Frontal cortex (tissue), 4 donors: Measurements from ENCODE around the gene MINDY4B. TPM values are rescaled to one million over a fixed set of nuclear protein-coding genes. Genes with fewer than 3 reads are reported as not detected.
"Not testable (repeated sequence)": the region's sequence is repeated elsewhere in the genome, so short reads cannot be mapped to it uniquely, and the experiment has no call there.

ENCODE experiments used
- DNase-seq, 2 donors: peaks; one replicate each; pipeline ENCODE4 v3.0.0; 2012; ENCODE audit warnings: low spot score in 2 of 2
- FAIRE-seq: peaks from 2 replicates; lab custom pipeline; 2012; peaks lifted over from hg19 to GRCh38; lab: Jason Lieb, UNC
- total RNA-seq: library from RNA; depleted of rRNA; stranded (reverse); fragments of >200 nt; gene quantifications from one replicate; pipeline ENCODE4 v1.2.3, GENCODE V29; 2014
- donor health status: control.
- donor health status: control.
- donor health status: control.

The MINDY4B gene
- total RNA-seq, 1 donor from 2014 or later = under 0.01 TPM

DNA sequence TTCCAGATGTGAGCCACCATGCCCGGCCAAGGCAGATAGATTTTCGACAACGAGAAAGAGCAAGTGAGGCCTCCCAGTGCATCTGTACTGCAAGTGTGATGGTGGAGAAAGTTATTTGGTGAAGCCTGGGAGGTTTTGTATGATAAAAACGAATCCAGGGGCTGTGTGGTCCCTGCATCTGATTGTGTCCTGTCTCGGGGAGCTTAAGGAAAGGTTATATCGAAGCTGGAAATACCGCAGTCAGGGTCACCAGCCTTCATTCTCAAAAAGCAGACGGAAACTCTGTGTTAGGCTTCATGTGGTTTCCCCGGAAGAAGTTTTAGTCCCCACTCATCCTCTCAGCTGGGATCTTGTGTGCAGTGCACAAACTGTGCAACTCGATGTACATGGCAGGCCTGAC lies 3.4 kb downstream of the MINDY4B start:
- FAIRE-seq = no peak
- no peak for DNase-seq

GRCh38 chr3:150899141-150899540 lies 6.1 kb downstream of the MINDY4B start:
- FAIRE-seq (no peak), DNase-seq (no peak)

- FAIRE-seq (no peak), DNase-seq (no peak)
These were observed 7.0 kb downstream of the MINDY4B start for GRCh38 chr3:150898046-150898754.

- no peak for FAIRE-seq
- DNase-seq = no peak
These were observed 7.6 kb downstream of the MINDY4B start for GRCh38 chr3:150897592-150897991.

DNA sequence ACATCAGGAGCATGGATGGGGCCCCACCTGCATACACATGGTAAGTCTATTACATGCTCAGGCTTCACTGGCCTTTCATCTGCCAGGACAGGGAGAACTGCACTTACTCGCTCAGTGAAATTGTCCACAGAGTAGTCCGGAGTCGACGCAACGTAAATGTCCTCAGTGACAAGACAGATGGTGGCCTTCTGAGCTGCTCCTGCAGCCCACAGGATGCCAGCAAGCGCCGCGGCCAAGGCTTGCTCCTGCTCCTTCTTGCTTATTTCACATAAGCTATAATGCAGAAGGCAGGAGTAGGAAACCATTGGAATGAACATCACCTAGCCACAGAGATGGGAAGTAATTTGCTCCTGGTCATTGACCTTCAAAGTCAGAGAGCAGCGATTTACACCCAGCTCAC lies 14.4 kb downstream of the MINDY4B start:
- DNase-seq (no peak), FAIRE-seq (no peak)

GRCh38 chr3:150890295-150890694 lies 14.9 kb downstream of the MINDY4B start:
- FAIRE-seq (no peak), DNase-seq (no peak)

DNA sequence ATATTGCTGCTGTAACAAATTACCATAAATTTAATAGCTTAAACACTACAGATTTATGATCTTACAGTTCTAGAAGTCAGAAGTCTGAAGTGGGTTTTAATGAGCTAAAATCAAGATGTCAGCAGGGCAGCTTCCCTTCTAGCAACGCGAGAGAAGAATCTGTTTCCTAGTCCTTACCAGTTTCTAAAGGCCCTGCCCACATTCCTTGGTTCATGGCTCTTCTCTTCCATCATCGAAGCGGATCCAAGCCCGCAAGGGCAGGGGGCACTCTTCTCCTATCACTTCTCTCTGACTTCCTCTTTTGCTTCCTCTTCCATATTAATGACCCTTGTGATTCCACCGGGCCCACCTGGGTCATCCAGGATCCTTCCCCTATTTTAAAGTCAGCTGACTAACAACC lies 16.1 kb downstream of the MINDY4B start:
- DNase-seq (no peak), FAIRE-seq (no peak)

DNA sequence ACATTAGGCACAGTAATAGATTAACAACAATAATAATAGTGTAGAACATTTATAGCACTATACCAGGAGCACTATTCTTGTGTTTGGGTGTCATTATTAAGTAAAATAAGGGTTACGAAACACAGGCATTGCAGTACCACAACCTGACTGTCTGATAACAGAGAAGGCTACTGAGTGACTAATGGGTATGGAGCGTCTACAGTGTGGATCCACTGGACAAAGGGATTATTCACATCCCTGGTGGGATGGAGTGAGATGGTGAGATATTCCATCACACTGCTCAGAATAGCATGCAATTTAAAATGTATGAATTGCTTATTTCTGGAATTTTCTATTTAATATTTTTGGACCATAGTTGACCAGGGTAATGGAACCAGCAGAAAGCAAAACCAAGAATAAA lies 18.2 kb downstream of the MINDY4B start:
- DNase-seq (no peak), FAIRE-seq (no peak)

DNA sequence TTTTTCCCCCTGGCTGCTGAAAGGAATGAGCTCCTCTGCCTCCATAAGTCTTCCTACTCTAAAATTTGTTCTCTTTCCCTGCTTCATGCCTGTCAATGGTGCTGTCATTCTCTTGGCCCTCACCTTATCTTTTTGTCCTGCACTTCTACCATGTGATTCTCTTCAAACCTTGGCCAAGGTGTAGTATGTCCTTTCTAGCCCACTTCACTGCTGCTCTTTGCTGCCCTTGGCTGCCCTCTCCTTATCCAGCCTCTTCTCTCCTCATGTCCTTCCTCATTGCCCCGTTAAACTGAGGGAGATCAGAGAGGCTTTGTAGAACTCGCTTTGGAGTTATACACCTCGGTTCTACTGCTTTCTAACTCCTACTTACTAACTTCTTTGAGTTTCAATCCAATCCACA lies 19.7 kb downstream of the MINDY4B start:
- DNase-seq (no peak), FAIRE-seq (no peak)

- no peak for DNase-seq
- no peak for FAIRE-seq
These were observed 26.2 kb downstream of the MINDY4B start for GRCh38 chr3:150878996-150879575.

DNA sequence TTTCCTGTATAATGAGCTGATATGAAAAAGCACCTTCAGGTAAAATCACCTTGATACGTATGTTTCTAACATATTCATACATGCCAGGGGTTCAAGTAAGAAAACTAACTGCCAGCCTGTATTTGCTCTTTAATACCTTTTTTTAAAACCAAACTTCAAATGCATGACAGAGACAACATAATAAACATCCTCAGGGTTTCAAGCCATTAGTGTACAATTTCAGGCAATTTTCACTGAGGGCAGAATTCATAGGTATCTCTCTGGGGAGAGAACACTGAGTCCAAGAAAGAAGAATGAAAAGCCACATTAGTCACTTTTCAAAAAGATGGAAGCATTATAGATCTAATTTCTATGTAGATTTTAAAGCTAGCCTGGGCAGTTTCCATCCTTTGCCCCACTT lies 26.9 kb downstream of the MINDY4B start:
- no peak for FAIRE-seq
- no peak for DNase-seq

- DNase-seq (no peak), FAIRE-seq (no peak)
These were observed 27.9 kb downstream of the MINDY4B start for GRCh38 chr3:150877303-150877702.

DNA sequence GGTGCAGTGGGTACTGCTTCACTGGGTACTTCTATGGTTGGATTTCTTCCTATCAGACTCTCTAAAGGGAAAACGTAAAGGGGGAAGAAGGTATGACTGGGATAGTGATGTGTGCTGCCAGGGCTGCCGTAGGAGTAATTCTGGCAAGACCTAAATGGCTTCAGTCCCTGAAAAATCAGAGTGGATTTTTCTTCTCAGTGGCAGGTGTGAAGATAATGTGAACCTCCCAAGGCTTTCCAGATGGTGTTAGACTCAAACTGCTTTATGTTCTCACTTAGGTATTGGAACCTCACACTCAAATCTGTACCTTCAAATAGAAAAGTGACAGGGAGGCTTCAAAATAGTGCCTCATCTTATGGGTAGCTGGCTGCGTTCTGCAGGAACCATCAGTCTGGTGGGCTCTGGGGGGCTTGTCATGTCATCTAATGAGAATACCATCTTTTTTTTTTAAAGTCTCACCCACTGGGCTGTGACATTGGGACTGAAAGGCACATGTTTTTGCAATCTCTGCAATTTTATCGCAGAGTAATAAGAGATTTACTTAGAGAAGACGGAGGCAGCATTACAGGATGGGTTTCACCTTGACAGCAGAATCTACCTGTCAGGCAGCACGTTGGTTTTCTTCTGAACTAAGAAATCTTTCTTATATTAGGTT lies 28.5 kb downstream of the MINDY4B start:
- FAIRE-seq (no peak), DNase-seq (no peak)

DNA sequence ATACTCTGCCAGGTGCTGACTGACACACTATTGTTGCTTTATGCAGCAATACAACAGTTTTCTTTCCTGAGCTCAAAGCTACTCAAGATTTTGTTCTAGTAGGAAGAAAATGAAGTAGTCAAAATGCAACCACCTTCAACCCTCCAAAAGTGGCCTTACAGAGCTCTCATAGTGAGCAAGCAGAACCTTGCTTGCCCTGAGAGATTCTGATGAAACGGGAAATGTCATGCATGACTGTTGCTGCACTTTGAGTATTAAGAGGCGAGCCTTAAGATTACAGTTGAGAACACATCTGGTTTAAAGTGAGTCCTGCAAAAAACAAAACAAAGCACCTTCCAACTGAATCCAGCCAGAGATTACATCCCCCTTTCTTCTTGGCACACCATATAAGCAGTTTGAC lies 29.7 kb downstream of the MINDY4B start:
- FAIRE-seq = no peak

DNA sequence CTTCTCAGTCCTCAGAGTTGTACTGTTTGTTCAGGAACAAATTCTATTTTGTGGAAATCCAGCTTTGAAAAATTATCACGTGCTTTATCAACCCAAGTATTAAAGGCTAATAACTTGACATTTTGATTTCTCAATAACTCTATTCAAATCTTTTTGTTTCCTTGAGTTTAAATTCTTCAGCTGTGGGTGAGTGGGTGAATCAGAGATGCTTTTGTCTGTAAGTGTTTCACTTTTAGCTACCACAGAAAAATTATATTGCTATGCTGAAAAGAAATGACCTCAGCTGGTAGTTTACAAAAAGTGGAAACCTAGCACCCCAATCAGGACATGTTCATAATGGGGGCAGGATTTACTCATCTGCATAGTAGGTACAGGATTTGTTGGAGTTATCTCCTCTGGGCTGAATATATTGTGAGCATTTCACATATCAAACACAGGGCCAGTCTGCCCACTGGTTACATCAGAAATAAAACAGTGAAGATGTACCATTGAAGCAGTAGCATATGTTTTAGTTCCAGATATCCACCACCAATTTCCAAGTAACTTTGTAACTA lies 30.5 kb downstream of the MINDY4B start:
- DNase-seq (no peak), FAIRE-seq (no peak)

More for the DNA sequence above, 29.7 kb downstream of the MINDY4B start:
- no peak for DNase-seq

DNA sequence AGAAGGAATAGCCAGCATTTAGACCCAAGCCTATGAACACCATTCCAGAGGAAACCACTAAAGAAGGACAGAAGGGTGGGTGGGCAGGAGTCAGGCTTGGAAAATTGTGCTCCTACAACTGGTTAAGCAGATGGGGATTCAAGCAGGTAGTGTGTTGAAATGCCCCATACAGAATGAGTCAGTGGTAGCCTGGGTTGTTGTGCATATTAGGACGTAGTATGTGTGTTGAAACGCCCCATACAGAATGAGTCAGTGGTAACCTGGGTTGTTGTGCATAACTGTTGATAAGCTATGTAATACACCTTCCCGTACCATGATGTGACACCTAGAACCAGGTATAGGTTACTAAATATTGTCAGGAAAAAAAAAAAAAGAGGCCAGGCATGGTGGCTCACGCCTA lies 34.0 kb downstream of the MINDY4B start:
- no peak for FAIRE-seq
- DNase-seq = no peak

- FAIRE-seq (no peak), DNase-seq (no peak)
These were observed 34.8 kb downstream of the MINDY4B start for GRCh38 chr3:150870406-150870805.

- FAIRE-seq = no peak
These were observed 37.0 kb downstream of the MINDY4B start for GRCh38 chr3:150868282-150868681.

GRCh38 chr3:150867434-150867833 lies 37.8 kb downstream of the MINDY4B start:
- DNase-seq = no peak
- FAIRE-seq = no peak

More at GRCh38 chr3:150868282-150868681, 37.0 kb downstream of the MINDY4B start:
- no peak for DNase-seq

DNA sequence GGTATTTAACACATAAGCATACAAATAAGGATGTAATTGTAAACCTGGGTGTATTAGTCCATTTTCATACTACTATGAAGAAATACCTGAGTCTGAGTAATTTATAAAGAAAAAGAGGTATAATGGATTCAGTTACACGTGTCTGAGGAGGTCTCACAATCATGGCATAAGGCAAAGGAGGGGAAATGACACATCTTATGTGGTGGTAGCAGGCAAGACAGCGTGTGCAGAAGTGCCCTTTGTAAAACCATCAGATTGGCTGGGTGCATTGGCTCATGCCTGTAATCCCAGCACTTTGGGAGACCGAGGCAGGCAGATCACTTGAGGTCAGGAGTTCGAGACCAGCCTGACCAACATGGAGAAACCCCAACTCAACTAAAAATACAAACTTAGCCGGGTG lies 41.3 kb downstream of the MINDY4B start:
- DNase-seq, FAIRE-seq: not testable (repeated sequence)

DNA sequence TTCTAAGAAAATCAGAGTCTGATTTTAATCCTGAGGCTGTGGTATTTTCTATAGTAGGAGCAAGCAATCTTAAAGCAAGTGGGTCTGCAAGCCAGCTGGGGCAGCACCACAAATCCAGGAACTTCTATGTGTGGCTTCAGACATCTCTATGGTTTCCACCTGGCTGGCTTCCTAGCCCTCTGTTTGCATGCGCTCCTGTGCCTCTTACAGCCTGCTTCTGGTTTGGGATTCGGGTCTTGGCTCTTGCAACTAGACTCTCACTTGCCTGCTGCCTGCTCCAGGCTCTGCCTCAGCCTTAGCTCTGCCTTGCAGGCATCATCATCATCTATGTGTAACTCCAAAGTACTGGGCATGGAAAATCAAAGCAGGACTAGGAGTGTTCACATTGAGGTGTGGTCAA lies 43.4 kb downstream of the MINDY4B start:
- FAIRE-seq (no peak), DNase-seq (no peak)
